ENCODE results near the gene INPP5D. TPM values are rescaled to one million over a fixed set of nuclear protein-coding genes. Genes with fewer than 3 reads are reported as not detected.

Gene INPP5D
- total RNA-seq, 2 experiments from 2014 or later = 79.5 to 92.6 TPM

DNA sequence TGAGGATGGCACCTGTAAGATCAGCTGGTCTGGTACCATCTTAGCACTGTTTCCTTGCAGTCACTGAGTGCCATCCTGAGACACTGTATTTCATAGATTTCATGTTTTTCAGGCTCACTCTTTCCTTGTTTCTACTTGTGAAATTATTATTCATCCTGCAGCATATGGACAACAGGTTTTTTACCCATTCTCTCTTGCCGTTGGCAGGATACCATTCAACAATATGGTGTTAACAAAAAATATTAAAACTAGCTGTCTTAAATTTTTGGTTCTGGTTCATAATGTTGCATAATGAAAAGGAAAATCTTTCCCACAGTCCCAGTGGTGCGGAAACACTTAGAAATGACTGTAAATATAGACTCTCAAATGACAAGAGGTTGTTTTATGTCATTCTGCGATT is 168.2 kb downstream of the INPP5D start:
- CTCF ChIA-PET (ENCODE audit: unreplicated experiment) = no interaction called here
- POLR2A ChIA-PET = interaction anchor here (0.6 to 2.6 kb wide), 4 partner anchors 13 to 306 kb away, joined by 3 to 17 read pairs (median 3); no protein-coding TSS in a partner anchor

DNA sequence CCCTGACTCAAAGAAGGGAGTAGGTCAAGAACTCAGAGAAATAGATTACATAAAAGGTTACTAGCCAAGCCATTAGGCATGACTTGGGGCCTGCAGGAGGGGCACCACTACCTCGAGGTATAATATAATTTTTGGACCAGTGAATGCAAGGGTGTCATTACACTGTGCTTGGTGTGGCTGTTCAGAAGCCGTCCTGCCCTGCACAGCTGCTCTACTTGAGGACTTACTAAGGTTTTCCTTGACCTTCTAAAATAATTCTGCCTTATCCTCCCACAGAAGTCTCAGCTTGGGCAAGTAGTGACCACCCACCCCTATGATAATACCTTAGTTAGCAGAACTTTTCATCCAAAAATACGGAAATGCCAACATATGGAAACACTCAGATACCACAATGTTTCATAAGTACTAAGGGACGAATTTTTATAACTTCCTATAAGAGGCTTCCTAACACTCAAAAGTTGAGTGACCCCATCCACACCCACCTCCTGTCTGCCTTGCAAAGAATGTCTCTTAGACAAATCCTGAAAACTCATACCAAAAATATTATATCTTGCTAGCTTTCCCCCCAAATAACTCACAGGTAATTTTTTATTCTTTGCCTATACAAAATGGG is 173.6 kb downstream of the INPP5D start:
- ChIA-PET CTCF (ENCODE audit: unreplicated experiment) (no interaction called here), POLR2A (interaction anchor here (0.5 to 2.6 kb wide), 8 partner anchors 10 to 286 kb away, joined by 3 to 10 read pairs (median 4); no protein-coding TSS in a partner anchor)
- no peak overlapping the region for H3K4me2 ChIP-seq (ENCODE audit: low read length)
- intact Hi-C loops (cut with micrococcal nuclease; ENCODE audit: unreplicated experiment) = no loop called here
- H3K79me2 ChIP-seq (ENCODE audit: insufficient read depth, low read depth, low read length) = no peaks in the 10 kb centered on the region
- no peak overlapping the region for H3K4me3 ChIP-seq (ENCODE audit: low read depth, low read length, poor library complexity, severe bottlenecking)
- no peak overlapping the region for H3K27ac ChIP-seq (ENCODE audit: low read depth, low read length, poor library complexity, severe bottlenecking)
- DNase-seq (ENCODE audit: low spot score) = no peak
- H2AFZ ChIP-seq (ENCODE audit: low read length) = no peak overlapping the region
- H4K20me1 ChIP-seq (ENCODE audit: insufficient read depth, low read length) = no peaks in the 10 kb centered on the region
- H3K9me3 ChIP-seq (ENCODE audit: low read length) = no peaks in the 10 kb centered on the region
- no peaks in the 10 kb centered on the region for H3K36me3 ChIP-seq (ENCODE audit: insufficient read depth, low read length)
- no peaks in the 10 kb centered on the region for H3K9me2 ChIP-seq (ENCODE audit: insufficient read depth, low read length)
- no TSS peak for BruUV-seq (replicated peaks)
- no peaks in the 10 kb centered on the region for H3K4me1 ChIP-seq (ENCODE audit: insufficient read depth, low read length, poor library complexity, severe bottlenecking)
- no peak for TF ChIP-seq EZH2phosphoT487 (IDR thresholded peaks at IDR 0.05; ENCODE audit: borderline replicate concordance, low read depth, low read length)
- TF ChIP-seq, protein P1, sequence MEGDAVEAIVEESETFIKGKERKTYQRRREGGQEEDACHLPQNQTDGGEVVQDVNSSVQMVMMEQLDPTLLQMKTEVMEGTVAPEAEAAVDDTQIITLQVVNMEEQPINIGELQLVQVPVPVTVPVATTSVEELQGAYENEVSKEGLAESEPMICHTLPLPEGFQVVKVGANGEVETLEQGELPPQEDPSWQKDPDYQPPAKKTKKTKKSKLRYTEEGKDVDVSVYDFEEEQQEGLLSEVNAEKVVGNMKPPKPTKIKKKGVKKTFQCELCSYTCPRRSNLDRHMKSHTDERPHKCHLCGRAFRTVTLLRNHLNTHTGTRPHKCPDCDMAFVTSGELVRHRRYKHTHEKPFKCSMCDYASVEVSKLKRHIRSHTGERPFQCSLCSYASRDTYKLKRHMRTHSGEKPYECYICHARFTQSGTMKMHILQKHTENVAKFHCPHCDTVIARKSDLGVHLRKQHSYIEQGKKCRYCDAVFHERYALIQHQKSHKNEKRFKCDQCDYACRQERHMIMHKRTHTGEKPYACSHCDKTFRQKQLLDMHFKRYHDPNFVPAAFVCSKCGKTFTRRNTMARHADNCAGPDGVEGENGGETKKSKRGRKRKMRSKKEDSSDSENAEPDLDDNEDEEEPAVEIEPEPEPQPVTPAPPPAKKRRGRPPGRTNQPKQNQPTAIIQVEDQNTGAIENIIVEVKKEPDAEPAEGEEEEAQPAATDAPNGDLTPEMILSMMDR (conservative IDR thresholded peaks at IDR 0.05; ENCODE audit: low read length) = no peak

More for the DNA sequence above, 168.2 kb downstream of the INPP5D start:
- no peaks in the 10 kb centered on the region for H4K20me1 ChIP-seq (ENCODE audit: insufficient read depth, low read length)
- H3K9me3 ChIP-seq (ENCODE audit: low read length) = peaks cover 12% of the 10 kb centered on the region; the same call in 1 of the 2 replicates
- H3K4me2 ChIP-seq (ENCODE audit: low read length) = no peak overlapping the region
- H3K9me2 ChIP-seq (ENCODE audit: insufficient read depth, low read length) = no peaks in the 10 kb centered on the region
- no peak overlapping the region for H2AFZ ChIP-seq (ENCODE audit: low read length)
- TF ChIP-seq, protein P1 (conservative IDR thresholded peaks at IDR 0.05; ENCODE audit: low read length) = no peak
- TF ChIP-seq EZH2phosphoT487 (IDR thresholded peaks at IDR 0.05; ENCODE audit: borderline replicate concordance, low read depth, low read length) = no peak
- no peak overlapping the region for H3K27ac ChIP-seq (ENCODE audit: low read depth, low read length, poor library complexity, severe bottlenecking)
- no TSS peak for BruUV-seq (replicated peaks)
- H3K79me2 ChIP-seq (ENCODE audit: insufficient read depth, low read depth, low read length) = no peaks in the 10 kb centered on the region
- intact Hi-C loops (cut with micrococcal nuclease; ENCODE audit: unreplicated experiment) = loop anchor here (5.0 kb wide), 1 partner anchor 166 kb away; the partner anchor contains the start of gene INPP5D
- H3K36me3 ChIP-seq (ENCODE audit: insufficient read depth, low read length) = 0 out of 2 replicates have a peak, but pooled peaks cover 3% of the 10 kb centered on the region
- H3K4me1 ChIP-seq (ENCODE audit: insufficient read depth, low read length, poor library complexity, severe bottlenecking) = peaks cover 46% of the 10 kb centered on the region
- H3K4me3 ChIP-seq (ENCODE audit: low read depth, low read length, poor library complexity, severe bottlenecking) = no peak overlapping the region
- DNase-seq (ENCODE audit: low spot score) = no peak

DNA sequence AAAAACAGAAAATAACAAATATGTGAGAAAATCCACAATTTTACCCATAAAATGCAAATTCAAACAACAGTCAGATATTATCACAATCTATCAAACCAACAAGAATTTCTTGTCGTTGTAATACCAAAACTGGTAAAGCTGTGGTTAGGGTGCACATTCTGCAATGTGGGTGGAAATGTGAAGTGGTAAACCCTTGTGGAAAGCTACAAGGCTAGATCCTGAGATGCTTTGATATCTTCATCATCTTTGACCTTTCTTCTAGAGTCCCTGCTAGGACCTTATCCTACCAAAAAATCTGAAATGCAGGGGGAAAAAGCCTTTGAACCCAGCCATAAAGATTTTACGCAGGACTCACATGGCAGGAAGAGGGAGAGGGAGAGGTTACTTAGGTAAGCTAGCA is 174.1 kb downstream of the INPP5D start:
- POLR2A ChIA-PET = interaction anchor here (0.9 to 2.6 kb wide), 3 partner anchors 10 to 20 kb away, joined by 3 to 10 read pairs (median 5); no protein-coding TSS in a partner anchor
- no peak overlapping the region for H3K27ac ChIP-seq (ENCODE audit: low read depth, low read length, poor library complexity, severe bottlenecking)

More for the DNA sequence above, 174.1 kb downstream of the INPP5D start:
- Histone ChIP-seq H4K20me1 (ENCODE audit: insufficient read depth, low read length) (no peaks in the 10 kb centered on the region), H3K4me1 (ENCODE audit: insufficient read depth, low read length, poor library complexity, severe bottlenecking) (peaks cover 4% of the 10 kb centered on the region), H3K36me3 (ENCODE audit: insufficient read depth, low read length) (no peaks in the 10 kb centered on the region), H3K9me3 (ENCODE audit: low read length) (no peaks in the 10 kb centered on the region), H3K79me2 (ENCODE audit: insufficient read depth, low read depth, low read length) (no peaks in the 10 kb centered on the region), H3K9me2 (ENCODE audit: insufficient read depth, low read length) (no peaks in the 10 kb centered on the region), H3K4me3 (ENCODE audit: low read depth, low read length, poor library complexity, severe bottlenecking) (no peak overlapping the region), H2AFZ (ENCODE audit: low read length) (no peak overlapping the region), H3K4me2 (ENCODE audit: low read length) (no peak overlapping the region)
- intact Hi-C loops (cut with micrococcal nuclease; ENCODE audit: unreplicated experiment) = no loop called here
- BruUV-seq (replicated peaks) = no TSS peak
- no peak for TF ChIP-seq EZH2phosphoT487 (IDR thresholded peaks at IDR 0.05; ENCODE audit: borderline replicate concordance, low read depth, low read length)
- TF ChIP-seq, protein P1 (conservative IDR thresholded peaks at IDR 0.05; ENCODE audit: low read length) = no peak
- DNase-seq (ENCODE audit: low spot score) = no peak
- CTCF ChIA-PET (ENCODE audit: unreplicated experiment) = no interaction called here

Measured in OCI-LY7 (cell line).